ENCODE data around the gene RNF180.

RNF180 gene

GRCh38 chr5:64210866-64211265 lies 45.2 kb downstream of the RNF180 start:
- H2BK12ac ChIP-seq (ENCODE audit: low read length in 2 of 2): no peak overlapping the region
- peak overlapping the region; percentile 95 for H2AK5ac ChIP-seq (ENCODE audit: low read length, severe bottlenecking)
- no peak overlapping the region for H3K18ac ChIP-seq (ENCODE audit: low read depth in 1 of 2, low read length in 2 of 2)

DNA sequence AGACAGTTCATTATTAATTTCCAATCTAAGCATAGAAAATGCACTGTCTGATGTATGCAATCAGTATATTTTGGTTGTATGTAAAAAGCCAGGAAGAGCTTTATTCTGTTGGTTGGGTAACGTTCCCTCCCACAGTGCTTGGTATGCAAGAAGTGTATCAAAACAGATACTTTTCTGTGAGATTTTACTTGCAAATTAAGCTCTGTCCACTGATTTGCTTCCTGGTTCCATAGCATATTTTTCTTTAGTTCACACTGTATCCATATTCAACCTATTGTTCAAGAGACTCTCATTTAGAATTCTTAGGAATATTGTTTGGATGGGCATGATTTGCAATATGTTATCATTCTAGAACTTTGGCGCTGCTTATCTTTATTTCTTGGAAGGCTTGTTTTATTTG lies 47.4 kb downstream of the RNF180 start:
- H3K23ac ChIP-seq (ENCODE audit: low read length in 2 of 2): no peak overlapping the region
- no peak overlapping the region for H2BK120ac ChIP-seq (ENCODE audit: low read depth, low read length)
- H3K4me3 ChIP-seq (ENCODE audit: insufficient read depth in 1 of 2, low read depth in 1 of 2, low read length in 2 of 2): no peak overlapping the region
- no peak overlapping the region for H2BK5ac ChIP-seq (ENCODE audit: low read depth, low read length, poor library complexity, severe bottlenecking)
- H4K8ac ChIP-seq (ENCODE audit: low read length): no peak overlapping the region
- no peak overlapping the region for H4K91ac ChIP-seq (ENCODE audit: low read length)
- H3K27me3 ChIP-seq (ENCODE audit: control insufficient read depth in 1 of 2, insufficient read depth in 1 of 2, low read length in 2 of 2): no peaks in the 10 kb centered on the region
- H3K27ac ChIP-seq (ENCODE audit: low read length, poor library complexity, severe bottlenecking): no peak overlapping the region
- 83% methylated on average over 1 of the region's 2 CpGs for WGBS
- no peak overlapping the region for H3K4me2 ChIP-seq (ENCODE audit: low read length, poor library complexity, severe bottlenecking)
- H3K79me1 ChIP-seq (replicated peaks; ENCODE audit: low read length, poor library complexity, severe bottlenecking): no peaks in the 10 kb centered on the region
- H2BK12ac ChIP-seq (ENCODE audit: low read length in 2 of 2): no peak overlapping the region
- H3K18ac ChIP-seq (ENCODE audit: low read depth in 1 of 2, low read length in 2 of 2): no peak overlapping the region
- no peak overlapping the region for H3K4ac ChIP-seq (ENCODE audit: low read depth in 1 of 2, low read length in 2 of 2)
- no peak overlapping the region for H2BK15ac ChIP-seq (ENCODE audit: low read depth, poor library complexity, severe bottlenecking)
- DNase-seq: no peak
- no peaks in the 10 kb centered on the region for H3K9me3 ChIP-seq (ENCODE audit: control insufficient read depth, low read length)
- no peak overlapping the region for H3K9ac ChIP-seq (ENCODE audit: low read length)
- H2AK5ac ChIP-seq (ENCODE audit: low read length, severe bottlenecking): no peak overlapping the region
- H2AFZ ChIP-seq (ENCODE audit: low read depth, low read length): no peak overlapping the region
- H3K14ac ChIP-seq (ENCODE audit: low read length in 2 of 2): no peak overlapping the region
- peaks cover 4% of the 10 kb centered on the region for H3K4me1 ChIP-seq (ENCODE audit: control insufficient read depth, insufficient read depth, low read depth, low read length)
- no peaks in the 10 kb centered on the region for H3K36me3 ChIP-seq (ENCODE audit: control insufficient read depth in 1 of 2, insufficient read depth in 2 of 2, low read depth in 1 of 2, low read length in 2 of 2)

More at GRCh38 chr5:64210866-64211265, 45.2 kb downstream of the RNF180 start:
- Histone ChIP-seq H2BK120ac (ENCODE audit: low read depth, low read length) (no peak overlapping the region), H3K79me1 (replicated peaks; ENCODE audit: low read length, poor library complexity, severe bottlenecking) (no peaks in the 10 kb centered on the region), H3K4me3 (ENCODE audit: insufficient read depth in 1 of 2, low read depth in 1 of 2, low read length in 2 of 2) (no peak overlapping the region), H3K4ac (ENCODE audit: low read depth in 1 of 2, low read length in 2 of 2) (no peak overlapping the region), H4K91ac (ENCODE audit: low read length) (no peak overlapping the region), H2BK5ac (ENCODE audit: low read depth, low read length, poor library complexity, severe bottlenecking) (peak overlapping the region; percentile 48), H3K23ac (ENCODE audit: low read length in 2 of 2) (no peak overlapping the region), H4K8ac (ENCODE audit: low read length) (no peak overlapping the region), H3K36me3 (ENCODE audit: control insufficient read depth in 1 of 2, insufficient read depth in 2 of 2, low read depth in 1 of 2, low read length in 2 of 2) (no peaks in the 10 kb centered on the region), H3K27ac (ENCODE audit: low read length, poor library complexity, severe bottlenecking) (peak overlapping the region; percentile 96), H3K4me1 (ENCODE audit: control insufficient read depth, insufficient read depth, low read depth, low read length) (peaks cover 4% of the 10 kb centered on the region), H3K9ac (ENCODE audit: low read length) (peak overlapping the region; percentile 29), H3K27me3 (ENCODE audit: control insufficient read depth in 1 of 2, insufficient read depth in 1 of 2, low read length in 2 of 2) (no peaks in the 10 kb centered on the region), H3K4me2 (ENCODE audit: low read length, poor library complexity, severe bottlenecking) (no peak overlapping the region), H2AFZ (ENCODE audit: low read depth, low read length) (no peak overlapping the region), H3K9me3 (ENCODE audit: control insufficient read depth, low read length) (no peaks in the 10 kb centered on the region), H3K14ac (ENCODE audit: low read length in 2 of 2) (no peak overlapping the region), H2BK15ac (ENCODE audit: low read depth, poor library complexity, severe bottlenecking) (no peak overlapping the region)
- peak; percentile 81 for DNase-seq

DNA sequence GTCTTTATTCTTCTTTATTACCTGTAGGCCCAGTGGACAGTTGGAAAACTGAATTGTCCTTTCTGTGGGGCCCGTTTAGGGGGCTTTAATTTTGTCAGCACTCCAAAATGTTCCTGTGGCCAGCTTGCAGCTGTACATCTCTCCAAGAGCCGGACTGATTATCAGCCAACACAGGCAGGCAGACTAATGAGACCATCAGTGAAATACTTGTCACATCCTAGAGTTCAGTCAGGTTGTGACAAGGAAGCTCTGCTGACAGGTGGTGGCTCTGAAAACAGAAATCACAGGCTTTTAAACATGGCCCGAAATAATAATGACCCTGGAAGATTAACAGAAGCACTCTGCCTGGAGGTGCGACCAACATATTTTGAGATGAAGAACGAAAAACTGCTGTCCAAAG lies 47.9 kb downstream of the RNF180 start:
- H3K4me2 ChIP-seq (ENCODE audit: low read length, poor library complexity, severe bottlenecking): no peak overlapping the region
- no peak overlapping the region for H2BK12ac ChIP-seq (ENCODE audit: low read length in 2 of 2)
- no peak overlapping the region for H3K4ac ChIP-seq (ENCODE audit: low read depth in 1 of 2, low read length in 2 of 2)
- H3K79me1 ChIP-seq (replicated peaks; ENCODE audit: low read length, poor library complexity, severe bottlenecking): no peaks in the 10 kb centered on the region
- DNase-seq: no peak
- 89% methylated on average over 5 of the region's 5 CpGs for WGBS
- H3K9ac ChIP-seq (ENCODE audit: low read length): no peak overlapping the region
- H3K36me3 ChIP-seq (ENCODE audit: control insufficient read depth in 1 of 2, insufficient read depth in 2 of 2, low read depth in 1 of 2, low read length in 2 of 2): no peaks in the 10 kb centered on the region
- H2AFZ ChIP-seq (ENCODE audit: low read depth, low read length): no peak overlapping the region
- H3K4me3 ChIP-seq (ENCODE audit: insufficient read depth in 1 of 2, low read depth in 1 of 2, low read length in 2 of 2): no peak overlapping the region
- no peak overlapping the region for H2BK15ac ChIP-seq (ENCODE audit: low read depth, poor library complexity, severe bottlenecking)
- H3K4me1 ChIP-seq (ENCODE audit: control insufficient read depth, insufficient read depth, low read depth, low read length): peaks cover 4% of the 10 kb centered on the region
- H3K14ac ChIP-seq (ENCODE audit: low read length in 2 of 2): no peak overlapping the region
- H4K8ac ChIP-seq (ENCODE audit: low read length): no peak overlapping the region
- no peaks in the 10 kb centered on the region for H3K9me3 ChIP-seq (ENCODE audit: control insufficient read depth, low read length)
- no peak overlapping the region for H3K23ac ChIP-seq (ENCODE audit: low read length in 2 of 2)
- H2AK5ac ChIP-seq (ENCODE audit: low read length, severe bottlenecking): no peak overlapping the region
- no peak overlapping the region for H2BK5ac ChIP-seq (ENCODE audit: low read depth, low read length, poor library complexity, severe bottlenecking)
- H3K27ac ChIP-seq (ENCODE audit: low read length, poor library complexity, severe bottlenecking): no peak overlapping the region
- no peak overlapping the region for H4K91ac ChIP-seq (ENCODE audit: low read length)
- no peak overlapping the region for H3K18ac ChIP-seq (ENCODE audit: low read depth in 1 of 2, low read length in 2 of 2)
- H2BK120ac ChIP-seq (ENCODE audit: low read depth, low read length): no peak overlapping the region
- H3K27me3 ChIP-seq (ENCODE audit: control insufficient read depth in 1 of 2, insufficient read depth in 1 of 2, low read length in 2 of 2): no peaks in the 10 kb centered on the region

DNA sequence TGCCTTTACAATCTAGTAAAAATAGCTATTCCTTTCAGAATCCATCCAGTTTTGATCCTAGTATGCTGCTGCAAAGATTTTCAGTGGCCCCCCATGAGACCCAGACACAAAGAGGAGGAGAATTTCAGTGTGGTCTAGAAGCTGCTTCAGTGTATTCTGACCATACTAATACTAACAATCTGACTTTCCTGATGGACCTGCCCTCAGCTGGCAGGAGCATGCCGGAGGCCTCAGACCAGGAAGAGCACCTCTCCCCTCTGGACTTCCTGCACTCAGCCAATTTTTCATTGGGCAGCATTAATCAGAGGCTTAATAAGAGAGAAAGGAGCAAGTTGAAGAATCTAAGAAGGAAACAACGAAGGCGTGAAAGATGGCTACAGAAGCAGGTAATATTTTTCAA lies 48.5 kb downstream of the RNF180 start:
- H3K4me2 ChIP-seq (ENCODE audit: low read length, poor library complexity, severe bottlenecking): no peak overlapping the region
- H4K8ac ChIP-seq (ENCODE audit: low read length): no peak overlapping the region
- H3K9me3 ChIP-seq (ENCODE audit: control insufficient read depth, low read length): no peaks in the 10 kb centered on the region
- H3K18ac ChIP-seq (ENCODE audit: low read depth in 1 of 2, low read length in 2 of 2): no peak overlapping the region
- H3K4me3 ChIP-seq (ENCODE audit: insufficient read depth in 1 of 2, low read depth in 1 of 2, low read length in 2 of 2): no peak overlapping the region
- H3K36me3 ChIP-seq (ENCODE audit: control insufficient read depth in 1 of 2, insufficient read depth in 2 of 2, low read depth in 1 of 2, low read length in 2 of 2): no peaks in the 10 kb centered on the region
- no CpG with 5 or more reads among the region's 3 CpGs for WGBS
- H2AK5ac ChIP-seq (ENCODE audit: low read length, severe bottlenecking): no peak overlapping the region
- no peaks in the 10 kb centered on the region for H3K79me1 ChIP-seq (replicated peaks; ENCODE audit: low read length, poor library complexity, severe bottlenecking)
- H3K14ac ChIP-seq (ENCODE audit: low read length in 2 of 2): no peak overlapping the region
- no peak overlapping the region for H3K9ac ChIP-seq (ENCODE audit: low read length)
- no peak overlapping the region for H2BK15ac ChIP-seq (ENCODE audit: low read depth, poor library complexity, severe bottlenecking)
- DNase-seq: no peak
- no peak overlapping the region for H2AFZ ChIP-seq (ENCODE audit: low read depth, low read length)
- H3K23ac ChIP-seq (ENCODE audit: low read length in 2 of 2): no peak overlapping the region
- no peak overlapping the region for H3K4ac ChIP-seq (ENCODE audit: low read depth in 1 of 2, low read length in 2 of 2)
- no peak overlapping the region for H2BK120ac ChIP-seq (ENCODE audit: low read depth, low read length)
- H4K91ac ChIP-seq (ENCODE audit: low read length): no peak overlapping the region
- H2BK5ac ChIP-seq (ENCODE audit: low read depth, low read length, poor library complexity, severe bottlenecking): no peak overlapping the region
- no peak overlapping the region for H2BK12ac ChIP-seq (ENCODE audit: low read length in 2 of 2)
- no peak overlapping the region for H3K27ac ChIP-seq (ENCODE audit: low read length, poor library complexity, severe bottlenecking)
- H3K27me3 ChIP-seq (ENCODE audit: control insufficient read depth in 1 of 2, insufficient read depth in 1 of 2, low read length in 2 of 2): no peaks in the 10 kb centered on the region
- H3K4me1 ChIP-seq (ENCODE audit: control insufficient read depth, insufficient read depth, low read depth, low read length): peaks cover 4% of the 10 kb centered on the region

Measured in mesenchymal stem cell (in vitro differentiated cells and primary cell).